ENCODE results near the gene TECPR2. TPM values are rescaled to one million over a fixed set of nuclear protein-coding genes. Genes with fewer than 3 reads are reported as not detected.
"Not testable (repeated sequence)": the region's sequence is repeated elsewhere in the genome, so short reads cannot be mapped to it uniquely, and the experiment has no call there.

The TECPR2 gene
- polyA plus RNA-seq, 3 donors: 15.0 to 19.0 (median 16.0) TPM

GRCh38 chr14:102519709-102520108 is 157.0 kb downstream of the TECPR2 start:
- not testable (repeated sequence) for DNase-seq (ENCODE audit: low read depth in 3 of 3, low spot score in 2 of 3)

GRCh38 chr14:102523200-102523568 is 160.4 kb downstream of the TECPR2 start:
- no peak for DNase-seq (ENCODE audit: low read depth in 3 of 3, low spot score in 2 of 3)

- no peak for DNase-seq (ENCODE audit: low read depth in 3 of 3, low spot score in 2 of 3)
These were observed 161.1 kb downstream of the TECPR2 start for GRCh38 chr14:102523569-102524450.

GRCh38 chr14:102524451-102525218 is 161.9 kb downstream of the TECPR2 start:
- peak; percentile 93 to 97 (median 93) for DNase-seq (ENCODE audit: low read depth in 3 of 3, low spot score in 2 of 3)

- no peak for DNase-seq (ENCODE audit: low read depth in 3 of 3, low spot score in 2 of 3)
These were observed 162.6 kb downstream of the TECPR2 start for GRCh38 chr14:102525219-102525928.

- no peak for DNase-seq (ENCODE audit: low read depth in 3 of 3, low spot score in 2 of 3)
These were observed 163.3 kb downstream of the TECPR2 start for GRCh38 chr14:102525929-102526497.

GRCh38 chr14:102528431-102529170 is 165.9 kb downstream of the TECPR2 start:
- no peak for DNase-seq (ENCODE audit: low read depth in 3 of 3, low spot score in 2 of 3)

- DNase-seq (ENCODE audit: low read depth in 3 of 3, low spot score in 2 of 3): no peak
These were observed 168.2 kb downstream of the TECPR2 start for GRCh38 chr14:102530828-102531478.

GRCh38 chr14:102532204-102532658 is 169.5 kb downstream of the TECPR2 start:
- DNase-seq (ENCODE audit: low read depth in 3 of 3, low spot score in 2 of 3): no peak

GRCh38 chr14:102537981-102538601 is 175.3 kb downstream of the TECPR2 start:
- no peak for DNase-seq (ENCODE audit: low read depth in 3 of 3, low spot score in 2 of 3)

- DNase-seq (ENCODE audit: low read depth in 3 of 3, low spot score in 2 of 3): no peak
These were observed 176.1 kb downstream of the TECPR2 start for GRCh38 chr14:102538602-102539543.

- no peak for DNase-seq (ENCODE audit: low read depth in 3 of 3, low spot score in 2 of 3)
These were observed 177.0 kb downstream of the TECPR2 start for GRCh38 chr14:102539544-102540314.

- peak in 1 of 3 donors; percentile 53 for DNase-seq (ENCODE audit: low read depth in 3 of 3, low spot score in 2 of 3)
These were observed 177.7 kb downstream of the TECPR2 start for GRCh38 chr14:102540315-102541028.

- DNase-seq (ENCODE audit: low read depth in 3 of 3, low spot score in 2 of 3): not testable (repeated sequence)
These were observed 178.3 kb downstream of the TECPR2 start for GRCh38 chr14:102541029-102541491.

- no peak for DNase-seq (ENCODE audit: low read depth in 3 of 3, low spot score in 2 of 3)
These were observed 179.0 kb downstream of the TECPR2 start for GRCh38 chr14:102541771-102542170.

- no peak for DNase-seq (ENCODE audit: low read depth in 3 of 3, low spot score in 2 of 3)
These were observed 181.5 kb downstream of the TECPR2 start for GRCh38 chr14:102544046-102544746.

All from right renal cortex interstitium (tissue), 3 donors.